ENCODE measurements around the gene RBM10.

The RBM10 gene

DNA sequence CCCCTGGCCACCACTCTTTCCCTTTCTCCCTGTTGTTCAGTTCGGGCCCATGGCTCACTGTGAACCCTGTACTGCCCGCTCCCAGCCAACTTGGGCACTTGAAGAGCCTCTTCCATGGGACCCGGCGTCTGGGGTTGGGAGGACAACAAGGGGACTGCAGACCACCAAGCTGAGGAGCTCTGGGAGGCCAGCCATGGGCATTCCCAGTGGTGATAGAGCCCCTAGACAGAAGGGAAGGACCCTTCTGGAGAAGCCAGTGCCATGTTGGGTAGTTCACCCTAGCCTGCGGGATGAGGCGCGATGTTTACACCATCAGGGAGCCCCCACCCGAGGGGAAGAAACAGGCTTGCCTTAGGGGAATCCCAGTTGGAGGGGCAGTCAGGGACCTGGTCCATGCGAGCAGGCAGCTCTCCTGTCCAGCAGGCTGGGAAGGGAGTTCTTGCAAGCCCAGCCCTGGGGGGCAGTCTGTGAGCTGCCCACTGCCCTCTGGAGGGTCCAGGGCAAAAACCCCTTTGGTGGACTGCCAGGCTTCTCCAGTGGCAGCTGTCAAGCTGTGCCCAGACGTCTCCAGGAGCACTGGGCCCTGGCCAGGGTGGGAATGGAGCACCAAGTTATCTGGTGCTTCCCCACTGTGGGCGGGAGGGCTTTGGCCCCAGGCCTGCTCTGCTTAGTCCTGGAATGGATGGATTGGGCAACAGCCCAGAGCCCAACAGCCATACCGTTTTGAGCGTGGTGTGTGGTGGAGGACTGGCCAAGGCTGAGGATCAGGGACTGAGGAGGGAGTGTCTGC is 24.9 kb downstream of the RBM10 start:
- no peaks in the 10 kb centered on the region for H3K9me3 ChIP-seq (ENCODE audit: control insufficient read depth in 2 of 2, low read length in 2 of 2)
- no peaks in the 10 kb centered on the region for H3K4me1 ChIP-seq (ENCODE audit: control insufficient read depth in 2 of 2, insufficient read depth in 2 of 2, low read length in 2 of 2)
- peaks cover 18 to 33% of the 10 kb centered on the region in 2 donors for H3K36me3 ChIP-seq (ENCODE audit: control insufficient read depth in 2 of 2, insufficient read depth in 2 of 2, low read length in 2 of 2)
- no peaks in the 10 kb centered on the region for H3K27me3 ChIP-seq (ENCODE audit: control insufficient read depth in 2 of 2, insufficient read depth in 2 of 2, low read length in 2 of 2)
- no peak overlapping the region for H3K9ac ChIP-seq (ENCODE audit: low read depth in 1 of 2, low read length in 2 of 2)
- H3K4me3 ChIP-seq (ENCODE audit: low read length in 2 of 2), result no peak overlapping the region
- H3K27ac ChIP-seq (ENCODE audit: low read depth in 2 of 2, low read length in 2 of 2), result no peak overlapping the region

DNA sequence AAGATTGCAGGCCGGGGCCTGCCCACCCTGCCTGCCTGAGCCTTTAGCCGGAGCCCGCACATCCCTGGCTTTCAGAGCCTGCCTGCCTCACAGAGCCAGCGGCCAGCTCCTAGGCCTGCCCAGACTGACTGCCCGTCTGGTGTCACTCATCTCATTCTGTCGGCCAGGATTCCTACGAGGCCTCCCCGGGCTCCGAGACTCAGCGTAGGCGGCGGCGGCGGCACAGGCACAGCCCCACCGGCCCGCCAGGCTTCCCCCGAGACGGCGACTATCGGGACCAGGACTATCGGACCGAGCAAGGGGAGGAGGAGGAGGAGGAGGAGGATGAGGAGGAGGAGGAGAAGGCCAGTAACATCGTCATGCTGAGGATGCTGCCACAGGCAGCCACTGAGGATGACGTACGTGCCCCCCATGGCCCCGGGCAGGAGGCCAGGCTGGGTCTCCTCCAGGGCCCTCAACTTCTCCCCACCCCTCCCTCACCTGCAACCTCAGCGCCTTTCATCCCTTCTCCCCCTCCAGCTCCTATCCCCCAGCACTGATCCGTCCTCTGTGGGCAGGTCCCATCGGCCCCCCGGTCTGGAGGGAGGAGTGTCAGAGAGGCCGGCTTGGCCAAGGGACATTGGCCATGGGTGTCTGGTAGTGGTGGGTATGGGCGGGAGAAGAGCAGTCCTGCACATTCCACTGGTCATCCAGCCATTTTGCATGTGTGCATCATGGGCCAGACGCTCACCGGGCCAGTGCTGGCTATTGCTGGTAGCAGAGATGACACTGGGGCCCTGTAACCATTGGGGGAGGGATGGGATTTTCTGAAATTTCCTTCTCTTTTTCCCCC is 26.1 kb downstream of the RBM10 start:
- H3K27ac ChIP-seq (ENCODE audit: low read depth in 2 of 2, low read length in 2 of 2), result no peak overlapping the region
- no peak overlapping the region for H3K9ac ChIP-seq (ENCODE audit: low read depth in 1 of 2, low read length in 2 of 2)
- H3K36me3 ChIP-seq (ENCODE audit: control insufficient read depth in 2 of 2, insufficient read depth in 2 of 2, low read length in 2 of 2), result peaks cover 22 to 39% of the 10 kb centered on the region in 2 donors
- H3K27me3 ChIP-seq (ENCODE audit: control insufficient read depth in 2 of 2, insufficient read depth in 2 of 2, low read length in 2 of 2), result no peaks in the 10 kb centered on the region
- no peak overlapping the region for H3K4me3 ChIP-seq (ENCODE audit: low read length in 2 of 2)
- no peaks in the 10 kb centered on the region for H3K9me3 ChIP-seq (ENCODE audit: control insufficient read depth in 2 of 2, low read length in 2 of 2)
- no peaks in the 10 kb centered on the region for H3K4me1 ChIP-seq (ENCODE audit: control insufficient read depth in 2 of 2, insufficient read depth in 2 of 2, low read length in 2 of 2)

DNA sequence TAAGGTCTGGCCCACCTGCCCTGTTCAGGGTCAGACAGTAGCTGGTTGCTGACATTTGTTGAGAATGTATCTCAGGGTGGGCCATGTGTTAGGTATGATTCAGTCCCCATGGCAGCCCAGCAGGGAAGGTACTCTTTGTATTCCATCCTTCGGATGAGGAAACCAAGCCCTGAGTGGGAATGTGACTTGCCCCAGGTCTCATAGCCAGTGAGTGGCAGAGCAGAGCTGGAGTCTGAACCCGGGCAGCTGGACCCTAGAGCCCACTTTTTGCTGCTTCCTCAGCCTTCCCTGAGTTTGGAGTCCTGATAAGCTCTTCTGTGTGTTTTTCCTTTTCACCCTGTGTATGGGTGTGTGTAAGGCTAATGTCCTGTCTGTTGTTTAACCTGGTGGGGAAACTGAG is 27.0 kb downstream of the RBM10 start:
- no peaks in the 10 kb centered on the region for H3K9me3 ChIP-seq (ENCODE audit: control insufficient read depth in 2 of 2, low read length in 2 of 2)
- no peaks in the 10 kb centered on the region for H3K4me1 ChIP-seq (ENCODE audit: control insufficient read depth in 2 of 2, insufficient read depth in 2 of 2, low read length in 2 of 2)
- no peak overlapping the region for H3K9ac ChIP-seq (ENCODE audit: low read depth in 1 of 2, low read length in 2 of 2)
- peaks cover 31 to 46% of the 10 kb centered on the region in 2 donors for H3K36me3 ChIP-seq (ENCODE audit: control insufficient read depth in 2 of 2, insufficient read depth in 2 of 2, low read length in 2 of 2)
- no peak overlapping the region for H3K27ac ChIP-seq (ENCODE audit: low read depth in 2 of 2, low read length in 2 of 2)
- H3K4me3 ChIP-seq (ENCODE audit: low read length in 2 of 2), result no peak overlapping the region
- no peaks in the 10 kb centered on the region for H3K27me3 ChIP-seq (ENCODE audit: control insufficient read depth in 2 of 2, insufficient read depth in 2 of 2, low read length in 2 of 2)

DNA sequence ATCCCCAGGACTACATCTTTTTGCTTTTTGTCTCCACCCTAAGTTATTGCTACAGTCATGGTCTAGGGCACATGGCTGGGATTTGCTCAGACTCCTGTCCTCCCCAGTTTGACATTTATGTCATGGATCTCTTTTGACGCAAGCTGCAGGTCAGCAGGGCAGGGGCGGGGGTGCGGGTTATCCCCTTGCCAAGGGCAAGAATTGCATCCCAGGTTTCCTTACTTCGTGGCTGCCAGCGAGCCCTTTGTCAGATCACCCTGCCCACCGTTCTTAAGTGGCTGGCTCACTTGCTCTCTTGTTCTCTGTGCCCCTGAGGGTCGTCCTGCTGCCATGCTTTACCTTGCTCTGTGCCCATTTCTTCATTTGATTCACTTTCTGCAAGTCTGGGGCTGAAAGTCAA is 27.5 kb downstream of the RBM10 start:
- Histone ChIP-seq H3K27ac (ENCODE audit: low read depth in 2 of 2, low read length in 2 of 2) (no peak overlapping the region), H3K4me3 (ENCODE audit: low read length in 2 of 2) (no peak overlapping the region), H3K36me3 (ENCODE audit: control insufficient read depth in 2 of 2, insufficient read depth in 2 of 2, low read length in 2 of 2) (peaks cover 34 to 47% of the 10 kb centered on the region in 2 donors), H3K9me3 (ENCODE audit: control insufficient read depth in 2 of 2, low read length in 2 of 2) (no peaks in the 10 kb centered on the region), H3K4me1 (ENCODE audit: control insufficient read depth in 2 of 2, insufficient read depth in 2 of 2, low read length in 2 of 2) (no peaks in the 10 kb centered on the region), H3K9ac (ENCODE audit: low read depth in 1 of 2, low read length in 2 of 2) (no peak overlapping the region), H3K27me3 (ENCODE audit: control insufficient read depth in 2 of 2, insufficient read depth in 2 of 2, low read length in 2 of 2) (no peaks in the 10 kb centered on the region)

DNA sequence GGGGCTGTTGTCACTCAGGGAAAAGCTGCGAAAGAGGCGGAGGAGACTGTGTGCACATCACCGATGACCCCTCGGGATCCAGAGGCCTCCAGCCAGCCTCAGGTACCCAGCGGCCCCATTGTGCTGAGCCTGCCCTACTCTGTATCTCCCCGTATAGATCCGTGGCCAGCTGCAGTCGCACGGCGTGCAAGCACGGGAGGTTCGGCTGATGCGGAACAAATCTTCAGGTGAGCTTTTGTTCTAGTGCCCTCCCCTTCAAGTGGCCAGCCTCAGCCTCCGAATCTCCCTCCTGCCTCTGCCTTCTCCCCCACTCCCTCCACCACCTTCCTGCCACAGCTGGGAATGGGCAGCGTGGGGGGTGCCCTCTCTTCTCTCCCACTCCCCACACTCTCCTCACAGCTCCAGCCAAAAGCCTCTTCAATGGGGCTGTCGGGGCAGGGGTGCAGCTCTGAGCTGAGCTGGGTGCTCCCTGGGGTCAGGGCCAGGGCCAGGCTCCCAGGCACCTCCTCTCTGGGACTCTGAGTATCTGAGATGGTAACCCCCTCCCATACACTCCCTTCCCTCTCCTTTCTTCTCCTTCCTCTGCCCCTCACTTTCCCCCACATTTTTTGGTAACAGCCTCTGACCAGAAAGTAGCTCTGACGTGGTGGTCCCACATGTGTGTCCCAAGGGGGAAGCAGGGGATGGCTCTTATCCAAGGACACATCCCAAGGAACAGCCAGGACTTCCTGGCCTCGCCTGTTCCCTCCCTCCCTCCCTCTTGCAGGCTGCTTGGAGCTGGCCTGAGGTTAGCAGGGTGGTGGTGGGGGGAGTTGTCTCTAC is 28.2 kb downstream of the RBM10 start:
- Histone ChIP-seq H3K27me3 (ENCODE audit: control insufficient read depth in 2 of 2, insufficient read depth in 2 of 2, low read length in 2 of 2) (peaks cover 0 to 2% of the 10 kb centered on the region in 2 donors), H3K36me3 (ENCODE audit: control insufficient read depth in 2 of 2, insufficient read depth in 2 of 2, low read length in 2 of 2) (peaks cover 38 to 52% of the 10 kb centered on the region in 2 donors), H3K9me3 (ENCODE audit: control insufficient read depth in 2 of 2, low read length in 2 of 2) (no peaks in the 10 kb centered on the region), H3K4me1 (ENCODE audit: control insufficient read depth in 2 of 2, insufficient read depth in 2 of 2, low read length in 2 of 2) (no peaks in the 10 kb centered on the region), H3K27ac (ENCODE audit: low read depth in 2 of 2, low read length in 2 of 2) (no peak overlapping the region), H3K4me3 (ENCODE audit: low read length in 2 of 2) (no peak overlapping the region), H3K9ac (ENCODE audit: low read depth in 1 of 2, low read length in 2 of 2) (no peak overlapping the region)

- no peak overlapping the region for H3K4me3 ChIP-seq (ENCODE audit: low read length in 2 of 2)
- peaks cover 3 to 7% of the 10 kb centered on the region in 2 donors for H3K27me3 ChIP-seq (ENCODE audit: control insufficient read depth in 2 of 2, insufficient read depth in 2 of 2, low read length in 2 of 2)
- H3K9ac ChIP-seq (ENCODE audit: low read depth in 1 of 2, low read length in 2 of 2), result no peak overlapping the region
- no peaks in the 10 kb centered on the region for H3K4me1 ChIP-seq (ENCODE audit: control insufficient read depth in 2 of 2, insufficient read depth in 2 of 2, low read length in 2 of 2)
- no peak overlapping the region for H3K27ac ChIP-seq (ENCODE audit: low read depth in 2 of 2, low read length in 2 of 2)
- peaks cover 48 to 53% of the 10 kb centered on the region in 2 donors for H3K36me3 ChIP-seq (ENCODE audit: control insufficient read depth in 2 of 2, insufficient read depth in 2 of 2, low read length in 2 of 2)
- H3K9me3 ChIP-seq (ENCODE audit: control insufficient read depth in 2 of 2, low read length in 2 of 2), result no peaks in the 10 kb centered on the region
These were observed 29.4 kb downstream of the RBM10 start for GRCh38 chrX:47174376-47174775.

GRCh38 chrX:47174846-47175587 is 30.0 kb downstream of the RBM10 start:
- H3K27me3 ChIP-seq (ENCODE audit: control insufficient read depth in 2 of 2, insufficient read depth in 2 of 2, low read length in 2 of 2), result peaks cover 6 to 11% of the 10 kb centered on the region in 2 donors
- H3K4me1 ChIP-seq (ENCODE audit: control insufficient read depth in 2 of 2, insufficient read depth in 2 of 2, low read length in 2 of 2), result no peaks in the 10 kb centered on the region
- no peak overlapping the region for H3K9ac ChIP-seq (ENCODE audit: low read depth in 1 of 2, low read length in 2 of 2)
- H3K4me3 ChIP-seq (ENCODE audit: low read length in 2 of 2), result no peak overlapping the region
- peaks cover 46 to 51% of the 10 kb centered on the region in 2 donors for H3K36me3 ChIP-seq (ENCODE audit: control insufficient read depth in 2 of 2, insufficient read depth in 2 of 2, low read length in 2 of 2)
- no peaks in the 10 kb centered on the region for H3K9me3 ChIP-seq (ENCODE audit: control insufficient read depth in 2 of 2, low read length in 2 of 2)
- no peak overlapping the region for H3K27ac ChIP-seq (ENCODE audit: low read depth in 2 of 2, low read length in 2 of 2)

- Histone ChIP-seq H3K9ac (ENCODE audit: low read depth in 1 of 2, low read length in 2 of 2) (no peak overlapping the region), H3K27me3 (ENCODE audit: control insufficient read depth in 2 of 2, insufficient read depth in 2 of 2, low read length in 2 of 2) (peaks cover 6 to 14% of the 10 kb centered on the region in 2 donors), H3K9me3 (ENCODE audit: control insufficient read depth in 2 of 2, low read length in 2 of 2) (no peaks in the 10 kb centered on the region), H3K4me1 (ENCODE audit: control insufficient read depth in 2 of 2, insufficient read depth in 2 of 2, low read length in 2 of 2) (no peaks in the 10 kb centered on the region), H3K36me3 (ENCODE audit: control insufficient read depth in 2 of 2, insufficient read depth in 2 of 2, low read length in 2 of 2) (peaks cover 43 to 46% of the 10 kb centered on the region in 2 donors), H3K27ac (ENCODE audit: low read depth in 2 of 2, low read length in 2 of 2) (no peak overlapping the region), H3K4me3 (ENCODE audit: low read length in 2 of 2) (no peak overlapping the region)
These were observed 30.6 kb downstream of the RBM10 start for GRCh38 chrX:47175588-47175980.

DNA sequence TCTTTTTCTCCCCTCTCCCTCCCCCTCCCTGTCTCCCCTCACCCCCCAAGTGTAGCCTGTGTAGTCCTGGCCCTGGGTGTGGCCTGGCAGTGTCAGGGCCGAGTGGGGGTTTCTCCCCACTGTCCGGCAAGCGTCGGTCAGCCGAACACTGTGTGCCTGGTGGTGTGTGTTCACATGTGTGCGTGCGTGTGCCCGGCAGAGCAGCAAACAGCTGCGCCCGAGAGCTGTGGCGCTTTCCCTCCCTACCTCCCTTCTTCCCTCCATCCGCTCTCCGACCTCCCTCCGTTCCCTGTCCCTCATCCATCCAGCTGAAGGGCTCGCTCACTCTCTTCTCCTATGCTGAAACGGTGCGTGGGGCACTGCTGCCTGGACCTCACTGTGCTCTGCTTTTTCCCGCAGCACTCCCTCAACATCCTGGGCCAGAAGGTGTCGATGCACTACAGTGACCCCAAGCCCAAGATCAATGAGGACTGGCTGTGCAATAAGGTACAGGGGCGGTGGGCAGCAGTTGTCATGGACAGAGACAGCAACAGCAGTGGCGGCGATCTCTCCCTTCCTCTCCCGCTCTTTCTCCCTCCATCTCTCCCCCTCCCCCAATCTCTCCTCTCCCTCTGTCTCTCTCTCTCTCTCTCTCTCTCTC is 31.2 kb downstream of the RBM10 start:
- peaks cover 45% of the 10 kb centered on the region in 2 donors for H3K36me3 ChIP-seq (ENCODE audit: control insufficient read depth in 2 of 2, insufficient read depth in 2 of 2, low read length in 2 of 2)
- H3K4me3 ChIP-seq (ENCODE audit: low read length in 2 of 2), result no peak overlapping the region
- H3K27me3 ChIP-seq (ENCODE audit: control insufficient read depth in 2 of 2, insufficient read depth in 2 of 2, low read length in 2 of 2), result peaks cover 6 to 14% of the 10 kb centered on the region in 2 donors
- no peak overlapping the region for H3K9ac ChIP-seq (ENCODE audit: low read depth in 1 of 2, low read length in 2 of 2)
- no peaks in the 10 kb centered on the region for H3K9me3 ChIP-seq (ENCODE audit: control insufficient read depth in 2 of 2, low read length in 2 of 2)
- no peaks in the 10 kb centered on the region for H3K4me1 ChIP-seq (ENCODE audit: control insufficient read depth in 2 of 2, insufficient read depth in 2 of 2, low read length in 2 of 2)
- H3K27ac ChIP-seq (ENCODE audit: low read depth in 2 of 2, low read length in 2 of 2), result no peak overlapping the region

Data from mucosa of rectum (tissue), 2 donors.